ENCODE measurements around the gene PFDN5. TPM values are rescaled to one million over a fixed set of nuclear protein-coding genes. Genes with fewer than 3 reads are reported as not detected.

The PFDN5 gene
- total RNA-seq, 2 donors from 2014 or later = 322 to 403 TPM

DNA sequence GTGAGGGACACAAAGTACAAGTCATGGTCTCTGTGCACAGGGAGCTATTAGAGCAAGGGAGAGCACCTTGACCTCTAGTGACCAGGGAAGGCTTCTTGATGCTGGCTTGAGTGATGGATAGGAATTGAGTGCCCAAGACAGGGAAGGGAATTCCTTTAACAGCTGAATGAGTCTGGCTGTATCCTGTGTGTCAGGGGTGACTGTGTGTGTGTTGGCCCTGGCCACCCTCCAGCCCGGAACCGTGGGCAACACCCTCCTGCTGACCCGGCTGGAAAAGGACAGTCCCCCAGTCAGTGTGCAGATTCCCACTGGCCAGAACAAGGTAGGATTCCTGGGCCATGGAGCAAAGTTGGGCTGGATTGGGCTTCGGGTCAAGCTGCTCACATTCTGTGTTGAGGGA is 5.5 kb upstream of the PFDN5 start:
- H3K4me3 Mint-ChIP-seq = no peak overlapping the region
- H3K36me3 ChIP-seq (ENCODE audit: control insufficient read depth, insufficient read depth, low read length) = peaks cover 49% of the 10 kb centered on the region
- no peak for DNase-seq
- H3K9ac ChIP-seq (ENCODE audit: extremely low read depth, low read length, poor library complexity, severe bottlenecking) = no peak overlapping the region
- H3K27me3 ChIP-seq (ENCODE audit: control insufficient read depth, insufficient read depth, low read length, poor library complexity, severe bottlenecking) = no peaks in the 10 kb centered on the region
- no peak overlapping the region for H3K27ac ChIP-seq (ENCODE audit: low read depth, low read length)
- no peaks in the 10 kb centered on the region for H3K9me3 Mint-ChIP-seq
- no peaks in the 10 kb centered on the region for H3K27me3 Mint-ChIP-seq (ENCODE audit: insufficient read depth)
- TF ChIP-seq, protein P1, sequence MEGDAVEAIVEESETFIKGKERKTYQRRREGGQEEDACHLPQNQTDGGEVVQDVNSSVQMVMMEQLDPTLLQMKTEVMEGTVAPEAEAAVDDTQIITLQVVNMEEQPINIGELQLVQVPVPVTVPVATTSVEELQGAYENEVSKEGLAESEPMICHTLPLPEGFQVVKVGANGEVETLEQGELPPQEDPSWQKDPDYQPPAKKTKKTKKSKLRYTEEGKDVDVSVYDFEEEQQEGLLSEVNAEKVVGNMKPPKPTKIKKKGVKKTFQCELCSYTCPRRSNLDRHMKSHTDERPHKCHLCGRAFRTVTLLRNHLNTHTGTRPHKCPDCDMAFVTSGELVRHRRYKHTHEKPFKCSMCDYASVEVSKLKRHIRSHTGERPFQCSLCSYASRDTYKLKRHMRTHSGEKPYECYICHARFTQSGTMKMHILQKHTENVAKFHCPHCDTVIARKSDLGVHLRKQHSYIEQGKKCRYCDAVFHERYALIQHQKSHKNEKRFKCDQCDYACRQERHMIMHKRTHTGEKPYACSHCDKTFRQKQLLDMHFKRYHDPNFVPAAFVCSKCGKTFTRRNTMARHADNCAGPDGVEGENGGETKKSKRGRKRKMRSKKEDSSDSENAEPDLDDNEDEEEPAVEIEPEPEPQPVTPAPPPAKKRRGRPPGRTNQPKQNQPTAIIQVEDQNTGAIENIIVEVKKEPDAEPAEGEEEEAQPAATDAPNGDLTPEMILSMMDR (conservative IDR thresholded peaks at IDR 0.05) = no peak
- H3K4me1 ChIP-seq (ENCODE audit: control insufficient read depth, insufficient read depth, low read length) = no peaks in the 10 kb centered on the region
- peaks cover under 1% of the 10 kb centered on the region for H3K4me1 Mint-ChIP-seq
- H3K9me3 ChIP-seq (ENCODE audit: control insufficient read depth, low read length) = no peaks in the 10 kb centered on the region
- H3K27ac Mint-ChIP-seq = no peak overlapping the region
- no peak overlapping the region for H3K4me3 ChIP-seq (ENCODE audit: low read length)
- H3K36me3 Mint-ChIP-seq (ENCODE audit: low read depth) = peaks cover 55% of the 10 kb centered on the region
- WGBS, 2 experiments (ENCODE audit: insufficient coverage in 1 of 2, insufficient read length in 1 of 2) = 96 to 100% methylated on average over 1 to 4 of the region's 4 CpGs

DNA sequence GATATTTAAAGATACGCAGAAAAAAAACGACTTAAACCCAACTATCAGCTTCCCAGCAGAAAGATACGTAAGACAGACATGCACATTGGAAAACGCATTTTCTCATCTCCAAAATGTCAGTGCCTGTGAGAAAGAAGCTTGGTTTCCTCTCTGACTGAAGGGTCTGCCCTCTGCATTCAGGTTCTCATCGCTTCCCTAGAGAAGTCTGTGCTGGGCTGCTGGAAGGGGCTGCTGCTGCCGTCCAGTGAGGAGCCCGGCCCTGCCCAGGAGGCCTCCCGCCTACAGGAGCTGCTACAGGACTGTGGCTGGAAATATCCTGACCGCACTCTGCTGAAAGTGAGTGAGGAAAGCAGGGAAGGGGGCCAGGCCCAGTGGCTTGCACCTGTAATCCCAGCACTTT is 4.7 kb upstream of the PFDN5 start:
- Mint-ChIP-seq H3K27ac (no peak overlapping the region), H3K4me3 (no peak overlapping the region), H3K4me1 (peaks cover 1% of the 10 kb centered on the region), H3K27me3 (ENCODE audit: insufficient read depth) (no peaks in the 10 kb centered on the region), H3K9me3 (no peaks in the 10 kb centered on the region), H3K36me3 (ENCODE audit: low read depth) (peaks cover 51% of the 10 kb centered on the region)
- Histone ChIP-seq H3K4me3 (ENCODE audit: low read length) (no peak overlapping the region), H3K9ac (ENCODE audit: extremely low read depth, low read length, poor library complexity, severe bottlenecking) (no peak overlapping the region), H3K27ac (ENCODE audit: low read depth, low read length) (no peak overlapping the region), H3K27me3 (ENCODE audit: control insufficient read depth, insufficient read depth, low read length, poor library complexity, severe bottlenecking) (no peaks in the 10 kb centered on the region), H3K4me1 (ENCODE audit: control insufficient read depth, insufficient read depth, low read length) (no peaks in the 10 kb centered on the region), H3K9me3 (ENCODE audit: control insufficient read depth, low read length) (no peaks in the 10 kb centered on the region), H3K36me3 (ENCODE audit: control insufficient read depth, insufficient read depth, low read length) (peaks cover 45% of the 10 kb centered on the region)
- no peak for DNase-seq
- 94 to 95% methylated on average over 3 to 8 of the region's 9 CpGs for WGBS, 2 experiments (ENCODE audit: insufficient coverage in 1 of 2, insufficient read length in 1 of 2)
- TF ChIP-seq, protein P1 (conservative IDR thresholded peaks at IDR 0.05) = no peak

DNA sequence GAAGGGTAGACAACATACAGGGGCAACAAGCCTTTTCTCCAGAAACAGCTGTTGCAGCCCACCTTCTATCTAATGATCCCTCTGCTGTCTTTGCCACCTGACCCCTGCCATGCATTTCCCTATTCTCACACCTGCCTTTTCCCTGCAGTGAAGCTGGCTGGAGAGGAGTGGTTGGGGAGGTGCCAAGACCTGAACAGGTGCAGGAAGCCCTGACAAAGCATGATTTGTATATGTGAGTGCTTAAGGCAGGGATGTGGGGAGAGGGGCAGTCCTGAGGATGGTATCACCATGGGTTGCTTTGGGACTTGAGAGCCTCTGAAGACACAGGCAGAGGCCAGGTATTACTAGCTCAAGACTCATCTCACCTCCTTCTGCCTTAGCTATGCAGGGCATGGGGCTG is 2.9 kb upstream of the PFDN5 start:
- Histone ChIP-seq H3K4me3 (ENCODE audit: low read length) (no peak overlapping the region), H3K27me3 (ENCODE audit: control insufficient read depth, insufficient read depth, low read length, poor library complexity, severe bottlenecking) (no peaks in the 10 kb centered on the region), H3K36me3 (ENCODE audit: control insufficient read depth, insufficient read depth, low read length) (peaks cover 43% of the 10 kb centered on the region), H3K4me1 (ENCODE audit: control insufficient read depth, insufficient read depth, low read length) (no peaks in the 10 kb centered on the region), H3K27ac (ENCODE audit: low read depth, low read length) (no peak overlapping the region), H3K9ac (ENCODE audit: extremely low read depth, low read length, poor library complexity, severe bottlenecking) (no peak overlapping the region), H3K9me3 (ENCODE audit: control insufficient read depth, low read length) (no peaks in the 10 kb centered on the region)
- H3K27me3 Mint-ChIP-seq (ENCODE audit: insufficient read depth) = no peaks in the 10 kb centered on the region
- no peak overlapping the region for H3K4me3 Mint-ChIP-seq
- no peak overlapping the region for H3K27ac Mint-ChIP-seq
- DNase-seq = no peak
- peaks cover 47% of the 10 kb centered on the region for H3K36me3 Mint-ChIP-seq (ENCODE audit: low read depth)
- no peaks in the 10 kb centered on the region for H3K9me3 Mint-ChIP-seq
- TF ChIP-seq, protein P1 (conservative IDR thresholded peaks at IDR 0.05) = no peak
- H3K4me1 Mint-ChIP-seq = peaks cover 5% of the 10 kb centered on the region
